Coronary artery (tissue), 2 donors: ENCODE data around the gene BACH2.
"Not testable (repeated sequence)": the region's sequence is repeated elsewhere in the genome, so short reads cannot be mapped to it uniquely, and the experiment has no call there.

Experiments
- DNase-seq: peaks from one replicate; pipeline ENCODE4 v3.0.0-alpha.2; 2017; ENCODE audit warnings: low spot score
- H3K27ac ChIP-seq, 2 donors: fragments of 200-600 bp; sonication (generic); one replicate each; pipeline ENCODE4 v1.5.1; 2016 to 2019
- H3K4me3 ChIP-seq: fragments of 200-600 bp; sonication (generic); 2 replicates; pipeline ENCODE4 v1.5.1; 2016; ENCODE audit warnings: mild to moderate bottlenecking, moderate library complexity
- TF ChIP-seq, protein P1 (sequence below): fragments of 200-600 bp; sonication (generic); IDR thresholded peaks from one replicate; pipeline ENCODE4 v1.5.1; 2019; ENCODE audit warnings: antibody characterized with exemption

Gene BACH2

DNA sequence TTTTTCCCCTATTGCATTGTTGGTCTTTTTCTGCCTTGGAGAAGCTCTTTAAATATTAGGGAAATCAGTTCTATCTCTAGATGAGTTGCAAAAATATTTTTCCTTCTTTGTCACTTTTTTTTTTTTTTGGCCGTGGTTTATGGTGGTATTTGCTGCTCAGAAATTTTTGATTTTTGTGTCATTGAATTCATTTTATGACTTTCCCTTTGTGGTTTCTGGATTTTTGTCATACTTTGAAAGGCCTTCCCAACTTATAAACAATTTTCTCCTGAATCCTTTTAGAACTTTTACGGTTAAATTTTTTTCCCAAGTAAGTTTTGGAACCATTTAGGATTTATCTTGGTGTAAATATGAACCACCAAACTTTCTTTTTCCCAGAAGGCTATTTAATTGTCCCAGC, 256.7 kb downstream of the BACH2 start:
- no peak overlapping the region for H3K27ac ChIP-seq
- TF ChIP-seq, protein P1, sequence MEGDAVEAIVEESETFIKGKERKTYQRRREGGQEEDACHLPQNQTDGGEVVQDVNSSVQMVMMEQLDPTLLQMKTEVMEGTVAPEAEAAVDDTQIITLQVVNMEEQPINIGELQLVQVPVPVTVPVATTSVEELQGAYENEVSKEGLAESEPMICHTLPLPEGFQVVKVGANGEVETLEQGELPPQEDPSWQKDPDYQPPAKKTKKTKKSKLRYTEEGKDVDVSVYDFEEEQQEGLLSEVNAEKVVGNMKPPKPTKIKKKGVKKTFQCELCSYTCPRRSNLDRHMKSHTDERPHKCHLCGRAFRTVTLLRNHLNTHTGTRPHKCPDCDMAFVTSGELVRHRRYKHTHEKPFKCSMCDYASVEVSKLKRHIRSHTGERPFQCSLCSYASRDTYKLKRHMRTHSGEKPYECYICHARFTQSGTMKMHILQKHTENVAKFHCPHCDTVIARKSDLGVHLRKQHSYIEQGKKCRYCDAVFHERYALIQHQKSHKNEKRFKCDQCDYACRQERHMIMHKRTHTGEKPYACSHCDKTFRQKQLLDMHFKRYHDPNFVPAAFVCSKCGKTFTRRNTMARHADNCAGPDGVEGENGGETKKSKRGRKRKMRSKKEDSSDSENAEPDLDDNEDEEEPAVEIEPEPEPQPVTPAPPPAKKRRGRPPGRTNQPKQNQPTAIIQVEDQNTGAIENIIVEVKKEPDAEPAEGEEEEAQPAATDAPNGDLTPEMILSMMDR = no peak
- H3K4me3 ChIP-seq = no peak overlapping the region
- no peak for DNase-seq

DNA sequence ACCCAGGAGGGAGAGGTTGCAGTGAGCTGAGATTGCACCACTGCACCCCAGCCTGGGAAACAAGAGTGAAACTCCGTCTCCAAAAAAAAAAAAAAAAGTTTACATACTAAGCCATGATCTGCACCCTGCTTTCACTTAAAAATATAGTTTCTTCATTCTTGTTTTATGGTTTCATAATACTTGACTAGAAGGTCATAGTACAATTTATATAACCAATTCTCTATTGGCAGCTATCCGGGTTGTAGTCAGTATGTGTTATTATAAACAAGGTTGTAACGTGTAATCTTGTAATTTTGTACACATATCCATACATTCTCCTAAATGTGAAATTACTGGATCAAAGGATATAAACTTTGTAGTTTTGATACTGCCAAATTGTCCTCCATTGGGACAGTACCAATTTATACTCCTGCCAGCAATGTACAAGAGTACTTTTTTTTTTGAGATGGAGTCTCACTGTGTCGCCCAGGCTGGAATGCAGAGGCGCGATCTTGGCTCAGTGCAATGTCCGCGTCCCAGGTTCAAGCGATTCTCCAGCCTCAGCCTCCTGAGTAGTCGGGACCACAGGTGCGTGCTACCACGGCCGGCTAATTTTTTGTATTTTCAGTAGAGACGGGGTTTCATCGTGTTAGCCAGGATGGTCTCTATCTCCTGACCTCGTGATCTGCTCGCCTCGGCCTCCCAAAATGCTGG, 257.5 kb downstream of the BACH2 start:
- H3K27ac ChIP-seq = no peak overlapping the region
- no peak for DNase-seq
- no peak overlapping the region for H3K4me3 ChIP-seq
- TF ChIP-seq, protein P1 = no peak

DNA sequence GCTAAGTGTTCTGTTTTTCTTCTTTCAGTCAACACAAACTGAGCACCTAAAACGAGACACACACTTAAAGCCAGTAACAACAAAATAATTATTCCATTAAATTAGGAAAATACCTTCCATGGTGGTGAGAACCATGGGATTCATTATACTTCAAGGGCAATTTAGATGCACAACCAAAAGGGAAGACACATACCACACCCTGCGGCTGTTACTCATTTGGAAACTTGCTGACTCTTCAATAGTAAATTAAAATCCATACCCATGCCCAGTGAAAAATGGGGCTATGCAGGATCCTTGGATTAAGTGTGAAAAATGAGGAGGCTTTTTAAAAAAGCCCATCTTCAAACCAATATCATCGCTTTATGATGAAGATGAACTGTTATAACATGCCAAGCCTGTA, 259.7 kb downstream of the BACH2 start:
- DNase-seq = no peak
- Histone ChIP-seq H3K4me3 (no peak overlapping the region), H3K27ac (no peak overlapping the region)
- TF ChIP-seq, protein P1 = no peak

DNA sequence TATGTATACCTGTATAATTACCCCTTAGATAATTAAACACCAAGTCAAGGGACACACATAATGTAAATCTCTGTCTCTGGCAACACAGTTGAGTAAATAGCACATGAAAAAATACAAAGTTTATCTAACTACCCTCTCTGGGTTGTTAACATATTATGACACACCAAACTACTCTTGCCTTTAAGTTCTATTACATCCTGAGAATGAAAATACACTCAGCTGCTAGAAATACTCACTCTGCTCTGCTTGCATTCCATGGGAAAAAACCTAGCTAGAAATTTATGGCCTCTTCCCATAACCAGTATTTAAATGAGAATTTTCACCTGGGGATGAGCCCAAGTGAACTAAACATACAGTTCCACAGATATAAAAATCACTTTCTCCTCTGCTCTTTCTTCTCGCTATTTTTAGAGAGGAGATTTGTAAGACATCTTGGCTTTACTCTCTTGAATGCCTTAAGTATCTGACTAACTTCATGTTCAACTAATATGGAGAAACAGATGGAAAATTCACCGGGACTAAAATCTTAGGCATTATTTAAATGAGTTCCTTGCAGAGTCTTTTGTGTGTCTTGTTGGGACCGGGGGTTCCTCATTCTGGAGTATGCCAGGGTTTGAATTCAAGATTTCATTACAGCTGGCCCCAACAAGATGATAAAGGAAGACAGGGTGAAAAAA, 261.5 kb downstream of the BACH2 start:
- Histone ChIP-seq H3K27ac (no peak overlapping the region), H3K4me3 (no peak overlapping the region)
- DNase-seq = no peak
- TF ChIP-seq, protein P1 = no peak

GRCh38 chr6:90033746-90034271, 262.8 kb downstream of the BACH2 start:
- Histone ChIP-seq H3K27ac (no peak overlapping the region), H3K4me3 (no peak overlapping the region)
- no peak for DNase-seq
- TF ChIP-seq, protein P1 = no peak

DNA sequence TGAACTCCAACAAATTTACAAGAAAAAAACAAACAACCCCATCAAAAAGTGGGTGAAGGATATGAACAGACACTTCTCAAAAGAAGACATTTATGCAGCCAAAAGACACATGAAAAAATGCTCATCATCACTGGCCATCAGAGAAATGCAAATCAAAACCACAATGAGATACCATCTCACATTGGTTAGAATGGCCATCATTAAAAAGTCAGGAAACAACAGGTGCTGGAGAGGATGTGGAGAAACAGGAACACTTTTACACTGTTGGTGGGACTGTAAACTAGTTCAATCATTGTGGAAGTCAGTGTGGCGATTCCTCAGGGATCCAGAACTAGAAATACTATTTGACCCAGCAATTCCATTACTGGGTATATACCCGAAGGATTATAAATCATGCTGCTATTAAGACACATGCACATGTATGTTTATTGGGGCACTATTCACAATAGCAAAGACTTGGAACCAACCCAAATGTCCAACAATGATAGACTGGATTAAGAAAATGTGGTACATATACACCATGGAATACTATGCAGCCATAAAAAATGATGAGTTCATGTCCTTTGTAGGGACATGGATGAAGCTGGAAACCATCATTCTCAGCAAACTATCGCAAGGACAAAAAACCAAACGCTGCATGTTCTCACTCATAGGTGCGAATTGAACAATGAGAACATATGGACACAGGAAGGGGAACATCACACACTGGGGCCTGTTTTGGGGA, 264.0 kb downstream of the BACH2 start:
- H3K27ac ChIP-seq, DNase-seq, H3K4me3 ChIP-seq: not testable (repeated sequence)

- TF ChIP-seq, protein P1 = no peak
- H3K27ac ChIP-seq = no peak overlapping the region
- no peak overlapping the region for H3K4me3 ChIP-seq
- no peak for DNase-seq
Measured at GRCh38 chr6:90028995-90029635, 267.5 kb downstream of the BACH2 start.
